ENCODE data around the gene ARHGAP20.

ARHGAP20 gene

GRCh38 chr11:110599207-110599606 is 113.0 kb downstream of the ARHGAP20 start:
- no peak for DNase-seq

GRCh38 chr11:110598725-110599124 is 113.5 kb downstream of the ARHGAP20 start:
- DNase-seq, result no peak

- no peak for DNase-seq
Observed at GRCh38 chr11:110587972-110588371, 124.3 kb downstream of the ARHGAP20 start.

GRCh38 chr11:110587129-110587528 is 125.1 kb downstream of the ARHGAP20 start:
- no peak for DNase-seq

GRCh38 chr11:110584150-110584549 is 128.1 kb downstream of the ARHGAP20 start:
- no peak for DNase-seq

GRCh38 chr11:110582728-110583432 is 129.4 kb downstream of the ARHGAP20 start:
- no peak for DNase-seq

- no peak for DNase-seq
Observed at GRCh38 chr11:110580571-110580970, 131.7 kb downstream of the ARHGAP20 start.

- no peak for DNase-seq
Observed at GRCh38 chr11:110573411-110573810, 138.8 kb downstream of the ARHGAP20 start.

GRCh38 chr11:110571081-110571720 is 141.0 kb downstream of the ARHGAP20 start:
- no peak for DNase-seq

- DNase-seq, result no peak
Observed at GRCh38 chr11:110566577-110566976, 145.7 kb downstream of the ARHGAP20 start.

- peak; percentile 21 for DNase-seq
Observed at GRCh38 chr11:110565357-110566336, 146.6 kb downstream of the ARHGAP20 start.

GRCh38 chr11:110564676-110565356 is 147.4 kb downstream of the ARHGAP20 start:
- no peak for DNase-seq

- DNase-seq, result no peak
Observed at GRCh38 chr11:110544779-110545178, 167.5 kb downstream of the ARHGAP20 start.

GRCh38 chr11:110538154-110538553 is 174.1 kb downstream of the ARHGAP20 start:
- no peak for DNase-seq

GRCh38 chr11:110530900-110531741 is 181.1 kb downstream of the ARHGAP20 start:
- no peak for DNase-seq

GRCh38 chr11:110529043-110529442 is 183.2 kb downstream of the ARHGAP20 start:
- DNase-seq, result no peak

GRCh38 chr11:110527146-110527545 is 185.1 kb downstream of the ARHGAP20 start:
- no peak for DNase-seq
